GM23338 (cell line): ENCODE data around the gene TMEM174.
A peak's percentile ranks its signal among the peaks of the same experiment; 100 is the strongest.

ENCODE experiments used
- CREB1 ChIP-seq: fragments of 250-450 bp; sonication (Bioruptor Pico); IDR thresholded peaks from 2 replicates; pipeline ENCODE4 v1.5.0; 2020; ENCODE audit warnings: low read depth, mild to moderate bottlenecking, moderate library complexity
- ETS1 ChIP-seq: IDR thresholded peaks from 2 replicates; pipeline ENCODE4 v1.6.1; 2016; ENCODE audit warnings: antibody characterized with exemption
- EZH2 ChIP-seq: fragments of 200-600 bp; sonication (generic); IDR thresholded peaks from one replicate; pipeline ENCODE4 v1.8.0; 2017; ENCODE audit warnings: antibody characterized with exemption, mild to moderate bottlenecking, low read depth; ENCODE audit not compliant: unreplicated experiment
- EZH2phosphoT487 ChIP-seq: fragments of 200-600 bp; sonication (generic); IDR thresholded peaks from one replicate; pipeline ENCODE4 v1.8.1; 2018; ENCODE audit warnings: antibody characterized with exemption; ENCODE audit not compliant: unreplicated experiment
- JUNB ChIP-seq: IDR thresholded peaks from one replicate; pipeline ENCODE4 v1.6.1; 2016; ENCODE audit warnings: antibody characterized with exemption; ENCODE audit not compliant: unreplicated experiment
- POLR2AphosphoS5 ChIP-seq: IDR thresholded peaks from 2 replicates; pipeline ENCODE4 v1.6.1; 2016; ENCODE audit warnings: antibody characterized with exemption, low read depth
- REST ChIP-seq: IDR thresholded peaks from one replicate; pipeline ENCODE4 v1.6.1; 2018; ENCODE audit warnings: antibody characterized with exemption; ENCODE audit not compliant: unreplicated experiment
- STAT1 ChIP-seq: IDR thresholded peaks from one replicate; pipeline ENCODE4 v1.6.1; 2016; ENCODE audit warnings: antibody characterized with exemption; ENCODE audit not compliant: unreplicated experiment
- ZNF114 ChIP-seq: fragments of 250-450 bp; sonication (Bioruptor Pico); IDR thresholded peaks from 2 replicates; pipeline ENCODE4 v1.5.0; 2020; ENCODE audit warnings: mild to moderate bottlenecking, moderate library complexity
- ZNF331 ChIP-seq: fragments of 250-450 bp; sonication (Bioruptor Pico); IDR thresholded peaks from 2 replicates; pipeline ENCODE4 v1.5.0; 2020; ENCODE audit warnings: low read depth, mild to moderate bottlenecking, moderate library complexity
- ZNF462 ChIP-seq: fragments of 250-450 bp; sonication (Bioruptor Pico); IDR thresholded peaks from 2 replicates; pipeline ENCODE4 v1.5.0; 2020; ENCODE audit warnings: mild to moderate bottlenecking, moderate library complexity
- TF ChIP-seq, protein P1 (sequence below), 2 experiments: fragments of 200-600 bp in 1 of 2; sonication (generic) in 1 of 2; conservative IDR thresholded peaks; 2 replicates each; pipeline versions ENCODE4 v1.5.1 to v1.6.1; 2016 to 2017; ENCODE audit warnings: antibody characterized with exemption in 2 of 2, low read depth in 2 of 2, mild to moderate bottlenecking in 2 of 2, moderate library complexity in 1 of 2

DNA sequence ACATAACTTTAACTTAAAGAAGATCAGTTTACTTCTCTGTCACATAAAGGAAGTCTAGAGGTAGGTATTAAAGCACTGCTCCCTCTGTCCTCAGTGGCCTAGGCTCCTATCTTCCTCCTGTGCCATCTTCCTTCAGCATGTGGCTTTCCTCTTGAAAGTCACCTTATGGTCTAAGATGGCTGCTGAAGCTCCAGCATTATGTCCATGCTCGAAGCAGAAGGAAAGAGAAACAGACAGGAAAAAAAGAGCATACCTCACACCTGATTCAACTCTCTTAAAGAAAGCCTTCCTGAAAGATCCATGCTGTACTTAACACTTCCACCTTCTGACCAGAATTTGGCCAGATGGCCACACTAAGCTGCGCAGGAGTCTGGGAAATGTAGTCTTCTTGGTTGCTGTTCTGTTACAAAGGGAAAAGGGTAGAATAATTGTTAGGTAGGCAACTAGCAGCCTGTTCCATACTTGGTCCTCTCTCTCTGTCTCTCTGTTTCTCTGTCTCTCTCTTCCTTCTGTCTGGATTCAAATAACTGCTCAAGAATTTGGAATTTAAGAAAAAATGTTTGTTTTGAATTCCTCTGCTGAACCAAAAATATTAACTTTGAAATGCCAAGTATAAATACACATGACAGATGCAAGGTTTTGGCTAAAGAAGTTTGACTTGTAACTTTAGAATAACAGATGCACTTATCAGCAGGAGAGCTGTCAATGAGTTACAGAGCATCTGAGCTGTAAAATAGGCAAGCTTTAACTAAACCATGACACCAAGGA lies 16.0 kb downstream of the TMEM174 start:
- TF ChIP-seq, protein P1, sequence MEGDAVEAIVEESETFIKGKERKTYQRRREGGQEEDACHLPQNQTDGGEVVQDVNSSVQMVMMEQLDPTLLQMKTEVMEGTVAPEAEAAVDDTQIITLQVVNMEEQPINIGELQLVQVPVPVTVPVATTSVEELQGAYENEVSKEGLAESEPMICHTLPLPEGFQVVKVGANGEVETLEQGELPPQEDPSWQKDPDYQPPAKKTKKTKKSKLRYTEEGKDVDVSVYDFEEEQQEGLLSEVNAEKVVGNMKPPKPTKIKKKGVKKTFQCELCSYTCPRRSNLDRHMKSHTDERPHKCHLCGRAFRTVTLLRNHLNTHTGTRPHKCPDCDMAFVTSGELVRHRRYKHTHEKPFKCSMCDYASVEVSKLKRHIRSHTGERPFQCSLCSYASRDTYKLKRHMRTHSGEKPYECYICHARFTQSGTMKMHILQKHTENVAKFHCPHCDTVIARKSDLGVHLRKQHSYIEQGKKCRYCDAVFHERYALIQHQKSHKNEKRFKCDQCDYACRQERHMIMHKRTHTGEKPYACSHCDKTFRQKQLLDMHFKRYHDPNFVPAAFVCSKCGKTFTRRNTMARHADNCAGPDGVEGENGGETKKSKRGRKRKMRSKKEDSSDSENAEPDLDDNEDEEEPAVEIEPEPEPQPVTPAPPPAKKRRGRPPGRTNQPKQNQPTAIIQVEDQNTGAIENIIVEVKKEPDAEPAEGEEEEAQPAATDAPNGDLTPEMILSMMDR (conservative IDR thresholded peaks at IDR 0.05; ENCODE audit: low read depth in 2 of 2) = no peak
- TF ChIP-seq EZH2phosphoT487 (no peak), EZH2 (no peak), ZNF331 (CRISPR knock-in tag) (no peak), POLR2AphosphoS5 (no peak), JUNB (no peak), ZNF462 (CRISPR knock-in tag) (peak; percentile 42; the same call in 1 of the 2 replicates), REST (no peak), CREB1 (CRISPR knock-in tag) (no peak), STAT1 (no peak), ETS1 (peak; percentile 28; the same call in 1 of the 2 replicates), ZNF114 (CRISPR knock-in tag) (no peak)
